Measurements from ENCODE around the gene SSBP4.

SSBP4 gene

GRCh38 chr19:18418483-18419194 lies 559 bp upstream of the SSBP4 start:
- ChIA-PET CTCF (interaction anchor here (0.7 to 16.0 kb wide), 13 partner anchors 8 to 171 kb away, joined by 3 to 380 read pairs (median 7); partner anchors contain the start of genes GDF15, JUND, LRRC25 and LSM4), POLR2A (interaction anchor here (0.6 to 1.6 kb wide), 5 partner anchors 90 to 559 kb away, joined by 3 to 12 read pairs (median 3); partner anchors contain the start of genes COPE and JUND)
- TF ChIP-seq, protein P1, sequence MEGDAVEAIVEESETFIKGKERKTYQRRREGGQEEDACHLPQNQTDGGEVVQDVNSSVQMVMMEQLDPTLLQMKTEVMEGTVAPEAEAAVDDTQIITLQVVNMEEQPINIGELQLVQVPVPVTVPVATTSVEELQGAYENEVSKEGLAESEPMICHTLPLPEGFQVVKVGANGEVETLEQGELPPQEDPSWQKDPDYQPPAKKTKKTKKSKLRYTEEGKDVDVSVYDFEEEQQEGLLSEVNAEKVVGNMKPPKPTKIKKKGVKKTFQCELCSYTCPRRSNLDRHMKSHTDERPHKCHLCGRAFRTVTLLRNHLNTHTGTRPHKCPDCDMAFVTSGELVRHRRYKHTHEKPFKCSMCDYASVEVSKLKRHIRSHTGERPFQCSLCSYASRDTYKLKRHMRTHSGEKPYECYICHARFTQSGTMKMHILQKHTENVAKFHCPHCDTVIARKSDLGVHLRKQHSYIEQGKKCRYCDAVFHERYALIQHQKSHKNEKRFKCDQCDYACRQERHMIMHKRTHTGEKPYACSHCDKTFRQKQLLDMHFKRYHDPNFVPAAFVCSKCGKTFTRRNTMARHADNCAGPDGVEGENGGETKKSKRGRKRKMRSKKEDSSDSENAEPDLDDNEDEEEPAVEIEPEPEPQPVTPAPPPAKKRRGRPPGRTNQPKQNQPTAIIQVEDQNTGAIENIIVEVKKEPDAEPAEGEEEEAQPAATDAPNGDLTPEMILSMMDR (IDR thresholded peaks at IDR 0.05; ENCODE audit: control extremely low read depth, extremely low read depth, low read depth, missing control alignments): no peak
- DNase-seq (ENCODE audit: extremely low spot score): no peak

GRCh38 chr19:18419699-18420460 lies 682 bp downstream of the SSBP4 start:
- no peak for DNase-seq (ENCODE audit: extremely low spot score)
- POLR2A ChIA-PET: interaction anchor here (1.1 to 1.6 kb wide), 3 partner anchors 91 to 499 kb away, joined by 3 to 12 read pairs (median 3); partner anchors contain the start of genes COPE and JUND

DNA sequence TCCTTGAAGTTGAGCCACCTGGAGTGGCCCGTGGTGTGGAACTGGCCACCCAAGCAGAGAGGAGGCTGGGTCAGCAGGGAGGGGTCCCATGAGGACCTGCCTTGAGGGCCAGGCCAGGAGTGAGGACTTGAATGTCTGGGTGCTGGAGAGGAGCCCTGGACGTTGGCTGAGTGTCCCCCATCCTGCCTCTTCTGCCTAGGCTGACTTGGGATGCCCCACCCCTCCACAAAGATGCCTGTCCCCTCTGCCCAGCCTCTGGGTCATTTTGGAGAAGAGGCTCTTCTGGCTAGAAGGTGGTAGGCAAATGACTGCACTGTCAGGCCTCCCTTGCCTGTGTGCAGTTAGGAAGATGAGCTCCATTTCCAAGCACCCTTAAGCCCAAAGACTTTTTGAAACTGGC lies 1.7 kb downstream of the SSBP4 start:
- CTCF ChIA-PET: interaction anchor here (0.7 to 16.0 kb wide), 6 partner anchors 8 to 92 kb away, joined by 3 to 380 read pairs (median 4); partner anchors contain the start of genes GDF15 and LRRC25
- no peak for DNase-seq (ENCODE audit: extremely low spot score)
- POLR2A ChIA-PET: interaction anchor here (1.5 to 2.6 kb wide), 2 partner anchors 139 to 141 kb away, joined by 4 to 10 read pairs; partner anchors contain the start of gene JUND
- TF ChIP-seq, protein P1 (IDR thresholded peaks at IDR 0.05; ENCODE audit: control extremely low read depth, extremely low read depth, low read depth, missing control alignments): no peak

More at GRCh38 chr19:18419699-18420460, 682 bp downstream of the SSBP4 start:
- TF ChIP-seq, protein P1 (IDR thresholded peaks at IDR 0.05; ENCODE audit: control extremely low read depth, extremely low read depth, low read depth, missing control alignments): no peak
- CTCF ChIA-PET: interaction anchor here (0.7 to 16.0 kb wide), 13 partner anchors 9 to 168 kb away, joined by 3 to 380 read pairs (median 5); partner anchors contain the start of genes GDF15, JUND and LRRC25

DNA sequence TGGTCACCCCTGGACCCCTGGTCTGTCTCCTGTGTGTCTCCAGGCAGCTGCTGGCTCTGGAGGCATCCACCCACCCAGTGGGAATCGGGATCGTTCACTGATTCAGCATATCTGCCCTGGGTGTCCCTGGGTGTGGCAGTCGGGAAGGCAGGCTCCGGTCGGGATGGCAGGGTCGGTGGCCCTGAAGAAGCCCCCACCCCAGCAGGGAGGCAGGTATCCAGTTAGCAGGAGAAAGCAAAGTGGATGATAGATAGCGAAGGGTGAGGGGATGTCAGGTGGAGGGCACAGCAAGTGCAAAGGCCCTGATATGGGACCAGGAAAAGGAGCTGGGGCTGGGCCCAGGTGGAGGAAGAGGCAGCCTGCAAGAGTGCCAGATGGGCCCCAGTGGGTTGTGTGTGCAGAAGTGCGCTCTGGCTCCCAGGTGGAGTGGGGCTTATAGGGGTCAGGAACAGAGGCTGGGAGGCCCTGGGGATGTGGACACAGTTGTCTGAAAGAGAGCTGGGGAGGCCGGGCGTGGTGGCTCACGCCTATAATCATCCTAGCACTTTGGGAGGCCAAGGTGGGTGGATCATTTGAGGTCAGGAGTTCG lies 2.3 kb downstream of the SSBP4 start:
- ChIA-PET CTCF (interaction anchor here (0.7 to 16.0 kb wide), 6 partner anchors 10 to 93 kb away, joined by 3 to 380 read pairs (median 4); partner anchors contain the start of genes GDF15 and LRRC25), POLR2A (interaction anchor here (1.5 to 2.6 kb wide), 2 partner anchors 140 to 141 kb away, joined by 4 to 10 read pairs; partner anchors contain the start of gene JUND)
- no peak for DNase-seq (ENCODE audit: extremely low spot score)
- TF ChIP-seq, protein P1 (IDR thresholded peaks at IDR 0.05; ENCODE audit: control extremely low read depth, extremely low read depth, low read depth, missing control alignments): no peak

GRCh38 chr19:18422530-18423191 lies 3.5 kb downstream of the SSBP4 start:
- TF ChIP-seq, protein P1 (IDR thresholded peaks at IDR 0.05; ENCODE audit: control extremely low read depth, extremely low read depth, low read depth, missing control alignments): no peak
- ChIA-PET CTCF (interaction anchor here (1.1 to 16.0 kb wide), 4 partner anchors 9 to 94 kb away, joined by 3 to 380 read pairs (median 4); partner anchors contain the start of genes GDF15 and LRRC25), POLR2A (interaction anchor here (1.5 to 2.6 kb wide), 2 partner anchors 141 to 143 kb away, joined by 4 to 10 read pairs; partner anchors contain the start of gene JUND)
- no peak for DNase-seq (ENCODE audit: extremely low spot score)

Data from GM10248 (cell line).